ENCODE results near the gene HDHD3.

HDHD3 gene

GRCh38 chr9:113361304-113362018, 15.3 kb downstream of the HDHD3 start:
- DNase-seq, result no peak

DNA sequence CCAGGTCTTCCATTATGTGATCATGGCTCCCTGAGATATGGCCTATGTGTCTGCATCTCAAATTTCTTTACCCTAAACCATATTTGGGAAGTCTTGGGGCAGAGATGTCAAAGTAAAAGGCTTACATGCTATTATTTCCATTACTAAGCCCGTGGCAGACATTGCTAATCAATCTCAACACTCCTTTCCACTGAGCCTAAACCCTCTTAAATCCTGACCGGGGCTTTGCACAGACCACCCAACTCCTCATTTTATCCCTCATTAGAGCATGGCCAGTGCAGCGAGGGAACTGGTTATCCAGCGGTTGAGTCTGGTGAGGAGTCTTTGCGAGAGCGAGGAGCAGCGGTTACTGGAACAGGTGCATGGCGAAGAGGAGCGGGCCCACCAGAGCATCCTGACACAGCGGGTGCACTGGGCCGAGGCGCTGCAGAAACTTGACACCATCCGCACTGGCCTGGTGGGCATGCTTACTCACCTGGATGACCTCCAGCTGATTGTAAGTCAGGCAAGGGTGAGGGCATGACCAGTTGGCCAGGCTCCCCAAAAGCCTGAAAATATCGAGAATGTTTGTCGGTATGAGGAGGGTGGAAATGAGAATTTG, 16.4 kb downstream of the HDHD3 start:
- no peak for DNase-seq

DNA sequence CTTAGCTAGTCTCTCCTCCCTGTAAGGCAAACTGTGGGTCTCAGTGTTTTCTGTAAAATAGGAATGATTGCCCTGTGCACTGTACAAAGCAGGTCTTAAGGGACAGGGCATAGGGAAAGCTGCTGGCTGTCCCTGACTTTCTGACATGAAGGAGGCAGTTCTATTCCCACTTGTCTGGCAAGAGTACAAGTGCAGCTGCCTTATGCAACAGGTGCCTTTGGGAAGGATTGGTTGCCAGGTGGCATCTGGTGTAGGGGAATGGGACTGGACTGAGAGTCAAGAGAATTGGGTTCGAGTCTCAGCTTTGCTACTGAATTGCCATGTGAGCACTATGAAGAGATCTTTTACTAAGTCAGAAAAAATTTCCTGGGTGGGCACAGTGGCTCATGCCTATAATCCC, 17.4 kb downstream of the HDHD3 start:
- no peak for DNase-seq

GRCh38 chr9:113356686-113357292, 20.0 kb downstream of the HDHD3 start:
- DNase-seq, result no peak

DNA sequence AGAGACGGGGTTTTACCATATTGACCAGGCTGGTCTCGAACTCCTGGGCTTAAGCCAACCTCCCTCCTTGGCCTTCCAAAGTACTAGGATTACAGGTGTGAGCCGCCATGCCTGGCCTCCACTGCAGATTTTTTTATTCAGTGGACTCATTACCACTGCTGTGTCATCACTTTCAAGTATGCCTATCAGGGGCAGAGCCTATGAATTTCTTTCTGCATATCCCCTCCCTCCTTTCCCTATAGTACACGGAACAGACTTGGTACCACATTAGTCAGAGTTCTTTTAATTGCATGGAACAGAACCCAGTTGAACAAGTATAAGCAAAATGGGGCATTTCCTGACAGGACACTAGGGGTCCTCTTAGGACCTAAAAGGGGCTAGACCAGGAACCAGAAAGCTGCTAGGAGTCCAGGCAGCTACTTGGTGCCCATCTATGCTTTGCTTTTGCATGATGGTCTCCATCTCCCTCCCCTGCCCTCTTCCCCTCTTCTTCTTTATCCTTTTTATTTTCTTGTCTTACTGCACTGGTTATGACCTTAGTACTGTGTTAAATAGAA, 21.7 kb downstream of the HDHD3 start:
- no peak for DNase-seq

DNA sequence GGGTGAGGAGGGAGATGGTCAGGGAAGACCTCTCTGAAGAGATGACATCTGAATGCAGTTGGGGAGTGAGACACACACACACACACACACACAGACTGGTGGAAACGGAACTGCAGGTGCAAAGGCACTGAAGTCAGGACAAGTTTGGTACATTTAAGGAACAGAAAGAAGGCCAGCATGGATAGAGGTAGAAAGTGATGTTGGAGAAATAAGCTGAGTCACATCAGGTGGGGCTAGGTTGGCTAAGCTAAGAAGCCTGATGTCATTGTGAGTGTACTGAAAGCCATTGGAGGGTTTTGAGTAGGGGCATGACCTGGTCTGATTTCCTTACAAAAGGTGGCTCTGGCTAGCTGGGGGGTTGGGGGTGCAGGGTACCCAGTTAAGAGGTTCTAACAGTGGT, 24.4 kb downstream of the HDHD3 start:
- no peak for DNase-seq

- DNase-seq, result no peak
Measured at GRCh38 chr9:113352006-113352405, 24.8 kb downstream of the HDHD3 start.

- no peak for DNase-seq
Measured at GRCh38 chr9:113350937-113351336, 25.8 kb downstream of the HDHD3 start.

DNA sequence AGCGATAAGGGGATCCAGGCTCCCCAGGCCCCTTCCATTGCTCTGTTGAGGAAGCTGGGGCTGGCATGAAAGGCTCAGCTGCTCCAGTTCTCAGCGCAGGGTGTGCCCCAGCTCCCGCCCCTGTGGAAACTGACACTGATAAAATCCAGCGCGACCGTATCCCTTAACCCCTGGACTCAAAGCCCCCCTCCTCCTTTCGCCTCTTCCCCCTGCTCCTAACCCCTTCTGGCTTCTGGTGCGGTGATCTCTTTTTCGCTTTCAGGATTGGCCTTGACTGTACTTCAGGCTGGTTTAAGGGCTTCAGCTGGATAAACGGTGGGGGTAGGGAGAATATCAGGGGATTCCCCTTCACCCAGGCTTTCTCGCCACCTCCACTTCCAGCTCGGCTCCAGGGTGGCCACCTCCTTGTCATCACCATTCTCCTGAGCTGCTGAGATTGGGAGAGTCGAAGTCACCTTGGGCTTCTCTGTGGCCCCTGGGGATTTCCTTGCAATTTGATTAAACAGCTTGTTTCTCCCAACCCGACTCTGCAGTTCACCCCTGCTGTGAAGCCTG, 26.6 kb downstream of the HDHD3 start:
- no peak for DNase-seq

DNA sequence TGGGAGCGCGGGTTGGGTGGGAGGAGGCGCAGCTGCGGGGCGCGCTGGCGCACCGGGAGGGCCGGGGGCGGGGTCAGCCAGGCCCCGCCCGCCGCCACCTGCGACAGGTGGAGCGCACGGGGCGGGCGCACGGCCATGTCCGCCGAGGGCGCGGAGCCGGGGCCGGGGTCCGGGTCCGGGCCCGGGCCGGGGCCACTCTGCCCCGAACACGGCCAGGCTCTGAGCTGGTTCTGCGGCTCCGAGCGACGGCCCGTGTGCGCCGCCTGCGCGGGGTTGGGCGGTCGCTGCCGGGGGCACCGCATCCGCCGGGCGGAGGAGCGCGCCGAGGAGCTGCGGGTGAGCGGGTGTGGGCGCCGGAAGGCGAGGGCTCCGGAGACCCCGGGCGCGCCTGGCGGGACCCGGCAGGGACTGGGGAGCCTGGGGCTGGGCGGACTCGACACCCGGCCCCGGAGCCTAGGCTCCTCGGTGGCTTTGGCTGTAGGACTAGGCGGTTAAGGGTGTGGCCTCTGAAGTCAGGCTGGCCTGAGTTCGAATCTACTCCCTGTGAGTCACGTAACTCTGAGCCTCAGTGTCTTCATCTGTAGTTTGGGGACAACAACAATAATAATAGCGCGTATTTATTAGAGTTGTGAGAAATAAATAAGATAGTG, 27.2 kb downstream of the HDHD3 start, which contains the start of gene BSPRY:
TSS of gene BSPRY (plus strand) at position 97 of the 650 bp plus-strand sequence. CDS start at position 136, 39 bp downstream.
- no peak for DNase-seq

- no peak for DNase-seq
Measured at GRCh38 chr9:113349066-113349444, 27.7 kb downstream of the HDHD3 start.

- no peak for DNase-seq
Measured at GRCh38 chr9:113348437-113348836, 28.3 kb downstream of the HDHD3 start.

GRCh38 chr9:113345671-113346070, 31.1 kb downstream of the HDHD3 start:
- no peak for DNase-seq

GRCh38 chr9:113345190-113345589, 31.6 kb downstream of the HDHD3 start:
- no peak for DNase-seq

DNA sequence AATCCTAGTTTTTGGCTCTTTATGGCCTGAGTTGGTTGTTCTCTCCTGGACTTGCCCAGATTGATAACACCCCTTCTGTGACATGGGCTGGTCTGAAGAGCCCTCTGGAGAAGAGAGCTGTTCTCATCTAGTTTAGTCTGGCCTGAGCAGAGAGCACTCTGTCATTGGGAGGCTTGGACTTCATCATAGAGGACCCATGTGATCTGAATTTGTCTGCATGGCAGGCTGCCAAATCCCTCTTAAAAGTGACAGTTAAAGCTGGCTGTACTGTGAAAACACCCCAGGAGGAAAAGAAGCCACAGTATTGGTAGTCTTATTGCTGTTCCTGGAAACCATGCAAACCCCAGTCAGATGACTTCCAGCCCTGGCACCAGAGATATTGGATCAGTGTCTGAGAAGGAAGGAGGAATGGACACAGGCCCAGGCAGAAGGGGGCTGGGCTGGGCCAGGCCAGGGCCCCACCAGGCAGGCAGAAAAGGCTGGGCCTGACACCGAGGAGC, 33.0 kb downstream of the HDHD3 start:
- no peak for DNase-seq

- DNase-seq, result no peak
Measured at GRCh38 chr9:113341712-113342410, 34.9 kb downstream of the HDHD3 start.

DNA sequence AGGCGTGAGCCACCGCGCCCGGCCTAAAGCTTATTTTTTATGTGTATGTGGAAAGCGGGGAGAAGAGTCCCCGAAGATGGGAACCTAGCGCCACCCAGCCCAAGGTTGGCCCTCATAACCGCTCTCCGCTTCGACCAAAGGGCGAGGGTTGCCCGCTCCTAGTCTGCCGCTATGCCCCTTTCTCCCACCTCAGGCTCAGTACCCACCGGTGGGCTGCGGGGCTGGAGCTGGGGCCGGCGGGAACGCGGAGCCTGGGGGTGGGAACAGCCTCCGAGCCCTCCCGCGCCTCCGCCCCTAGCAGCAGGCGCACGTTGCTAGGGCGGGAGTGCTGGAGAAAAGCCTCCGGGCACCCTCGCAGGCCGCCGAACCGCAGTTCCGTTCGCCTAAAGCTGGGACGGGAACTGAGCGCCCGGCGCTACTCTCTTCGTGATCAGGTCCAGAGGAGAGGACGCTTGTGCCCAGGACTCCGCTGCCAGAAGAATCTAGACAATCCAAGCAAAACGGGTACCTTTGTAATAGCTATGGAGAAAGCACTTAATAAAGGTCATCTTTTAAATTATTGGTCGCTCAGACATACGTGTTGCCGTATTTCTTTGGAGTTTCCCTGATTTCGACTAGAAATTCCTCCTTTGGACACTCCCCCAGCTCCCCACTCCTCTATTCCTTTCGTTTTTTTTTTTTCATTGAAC, 36.6 kb downstream of the HDHD3 start, which contains the start of gene WDR31:
TSS of gene WDR31 (minus strand) at position 265 of the 689 bp plus-strand sequence. CDS start 8,253 bp downstream, outside the sequence.
- DNase-seq, result peak; percentile 57

DNA sequence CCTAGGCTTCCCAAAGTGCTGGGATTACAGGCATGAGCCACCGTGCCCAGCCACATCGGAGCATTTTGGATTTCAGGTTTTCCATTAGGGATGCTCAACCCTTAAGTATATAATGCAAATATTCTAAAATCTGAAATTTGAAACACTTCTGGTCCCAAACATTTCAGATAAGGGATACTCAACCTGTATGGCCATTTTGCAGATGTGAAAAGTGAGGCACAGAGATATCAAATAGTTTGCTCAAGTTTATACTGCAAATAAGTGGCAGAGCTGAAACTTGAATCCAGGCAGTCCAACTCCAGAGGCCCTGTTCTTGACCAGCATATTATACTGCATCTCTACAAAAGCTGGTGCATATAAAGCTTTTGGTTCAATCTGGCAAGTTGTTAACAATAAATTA, 39.1 kb downstream of the HDHD3 start:
- DNase-seq, result no peak

DNA sequence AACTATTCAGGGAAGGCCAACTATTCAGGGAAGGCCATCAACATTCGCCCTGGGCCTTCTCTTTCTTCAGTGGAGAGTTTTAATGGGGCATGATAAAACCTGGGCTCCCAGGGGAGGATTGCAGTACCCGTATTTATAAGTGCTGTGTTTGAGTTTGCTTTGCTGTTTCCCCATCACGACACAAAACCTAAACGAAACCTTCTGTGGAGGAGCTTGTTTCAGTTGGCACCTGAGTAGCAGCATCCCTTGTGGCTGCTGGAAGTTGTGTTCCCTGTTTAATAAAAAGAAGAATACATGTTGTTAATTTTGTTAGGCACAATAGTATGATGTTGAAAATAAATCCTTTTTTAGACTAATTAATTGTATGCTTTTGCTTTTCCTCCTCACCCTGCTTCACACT, 45.0 kb downstream of the HDHD3 start:
- no peak for DNase-seq

- no peak for DNase-seq
Measured at GRCh38 chr9:113328045-113328782, 48.6 kb downstream of the HDHD3 start.

DNA sequence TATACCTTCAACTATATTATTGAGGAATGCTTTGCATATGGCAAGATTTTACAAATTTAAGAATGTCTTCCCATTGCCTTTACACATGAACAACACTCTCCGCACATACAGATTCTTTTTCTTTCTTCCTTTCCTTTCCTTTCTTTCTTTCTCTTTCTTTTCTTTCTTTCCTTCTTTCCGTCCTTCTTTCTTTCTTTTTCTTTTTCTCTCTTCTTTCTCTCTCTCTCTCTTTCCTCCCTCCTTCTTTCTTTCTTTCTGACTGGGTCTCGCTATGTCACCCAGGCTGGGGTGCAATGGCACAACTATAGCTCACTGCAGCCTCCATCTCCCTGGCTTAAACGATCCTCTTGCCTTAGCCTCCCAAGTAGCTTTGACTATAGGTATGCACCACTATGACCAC, 50.6 kb downstream of the HDHD3 start:
- DNase-seq, result no peak
